Measurements from ENCODE around the gene ERGIC1. TPM values are rescaled to one million over a fixed set of nuclear protein-coding genes. Genes with fewer than 3 reads are reported as not detected.

The ERGIC1 gene
- total and polyA plus RNA-seq, 2 of the 8 experiments (the other 6 are each of a cell fraction or from before 2014, with no cell fraction given): 95.3 to 106 TPM

- TF ChIP-seq SUZ12 (IDR thresholded peaks at IDR 0.05; ENCODE audit: low read length): no peak
- no peak for TF ChIP-seq CTCF (IDR thresholded peaks at IDR 0.05; ENCODE audit: control extremely low read depth in 1 of 3, insufficient read depth in 1 of 3, low read depth in 1 of 3, low read length in 3 of 3)
- TF ChIP-seq TEAD4 (IDR thresholded peaks at IDR 0.05; ENCODE audit: low read depth, low read length): no peak
- no peak for TF ChIP-seq POLR2A (IDR thresholded peaks at IDR 0.05; ENCODE audit: control extremely low read depth in 1 of 2, low read depth in 2 of 2, low read length in 2 of 2)
- no peak for TF ChIP-seq ZNF274 (IDR thresholded peaks at IDR 0.05; ENCODE audit: borderline replicate concordance, extremely low read depth, low read length)
Observed at GRCh38 chr5:172805018-172805683, 28.9 kb upstream of the ERGIC1 start (continued).
